NCI-H748 (cell line): ENCODE results near the gene AKAP10.
"Not testable (repeated sequence)": the region's sequence is repeated elsewhere in the genome, so short reads cannot be mapped to it uniquely, and the experiment has no call there.

Source experiments
- DNase-seq: peaks from one replicate; lab custom pipeline; 2025; ENCODE audit not compliant: unreplicated experiment; lab: John Stamatoyannopoulos, UW

The AKAP10 gene

GRCh38 chr17:19933628-19934027 is 44.0 kb downstream of the AKAP10 start:
- no peak for DNase-seq

GRCh38 chr17:19933221-19933620 is 44.4 kb downstream of the AKAP10 start:
- no peak for DNase-seq

GRCh38 chr17:19928299-19928698 is 49.3 kb downstream of the AKAP10 start:
- DNase-seq = no peak

GRCh38 chr17:19915245-19915978 is 62.2 kb downstream of the AKAP10 start:
- DNase-seq = no peak

- DNase-seq = no peak
Measured at GRCh38 chr17:19911033-19911432, 66.6 kb downstream of the AKAP10 start.

- no peak for DNase-seq
Measured at GRCh38 chr17:19909139-19909538, 68.5 kb downstream of the AKAP10 start.

GRCh38 chr17:19905502-19905901 is 72.1 kb downstream of the AKAP10 start:
- DNase-seq = no peak

GRCh38 chr17:19904924-19905323 is 72.7 kb downstream of the AKAP10 start:
- DNase-seq = no peak

- no peak for DNase-seq
Measured at GRCh38 chr17:19904412-19904811, 73.2 kb downstream of the AKAP10 start.

GRCh38 chr17:19900809-19901208 is 76.8 kb downstream of the AKAP10 start:
- no peak for DNase-seq

GRCh38 chr17:19897903-19898302 is 79.7 kb downstream of the AKAP10 start:
- DNase-seq = no peak

GRCh38 chr17:19897090-19897837 is 80.4 kb downstream of the AKAP10 start:
- no peak for DNase-seq

GRCh38 chr17:19896679-19897078 is 80.9 kb downstream of the AKAP10 start:
- DNase-seq = no peak

GRCh38 chr17:19890554-19890953 is 87.1 kb downstream of the AKAP10 start:
- not testable (repeated sequence) for DNase-seq

GRCh38 chr17:19890001-19890400 is 87.6 kb downstream of the AKAP10 start:
- not testable (repeated sequence) for DNase-seq

- DNase-seq = no peak
Measured at GRCh38 chr17:19886116-19886515, 91.5 kb downstream of the AKAP10 start.

GRCh38 chr17:19883537-19884215 is 94.0 kb downstream of the AKAP10 start:
- DNase-seq = no peak

GRCh38 chr17:19880393-19880792 is 97.2 kb downstream of the AKAP10 start:
- DNase-seq = no peak

GRCh38 chr17:19877364-19877945 is 100.2 kb downstream of the AKAP10 start:
- DNase-seq = no peak

- no peak for DNase-seq
Measured at GRCh38 chr17:19876529-19877161, 101.0 kb downstream of the AKAP10 start.

- no peak for DNase-seq
Measured at GRCh38 chr17:19874256-19874655, 103.4 kb downstream of the AKAP10 start.
